HCT116 (cell line): ENCODE results near the gene TMEM121. TPM values are rescaled to one million over a fixed set of nuclear protein-coding genes. Genes with fewer than 3 reads are reported as not detected.
A peak's percentile ranks its signal among the peaks of the same experiment; 100 is the strongest.

ENCODE experiments used
- ATAC-seq: fragments of 200-7000 bp; cut with Tn5 transposase; 2 replicates; pipeline ENCODE4 v1.9.1; 2020; ENCODE audit warnings: mild to moderate bottlenecking, moderate library complexity
- BruUV-seq: library from RNA; stranded (reverse); fragments of 400-500 nt; replicated peaks from 2 replicates; lab custom pipeline; 2021; lab: Mats Ljungman, UMichigan
- CTCF ChIA-PET: fragments of 300-600 bp; sonication (Branson Sonifier 250); formaldehyde crosslinking; loops from one replicate; lab custom pipeline; 2021; ENCODE audit warnings: antibody characterized with exemption; lab: Charles Lee
- POLR2A ChIA-PET: fragments of 300-600, 350-600 bp; sonication (Branson Sonifier 250); formaldehyde crosslinking; loops from one replicate; lab custom pipeline; 2021; ENCODE audit warnings: antibody characterized with exemption; lab: Charles Lee
- RAD21 ChIA-PET, 2 experiments: fragments of 300-600 bp; sonication (Branson Sonifier 250); formaldehyde crosslinking; loops; one replicate each; lab custom pipeline; 2023; ENCODE audit warnings: low total read pairs in 2 of 2; ENCODE audit not compliant: uncharacterized antibody in 2 of 2, unreplicated experiment in 2 of 2, low non-redundant PET in 1 of 2; lab: Charles Lee
- DNase-seq: peaks from one replicate; pipeline ENCODE4 v3.0.0-alpha.2; 2010; ENCODE audit warnings: low read depth, low spot score
- H2AFZ ChIP-seq: fragments of 200-600 bp; shearing (Covaris generic), sonication (generic); 2 replicates; pipeline ENCODE4 v1.6.1; 2017; ENCODE audit warnings: low read depth, mixed run types, mixed read lengths, antibody characterized with exemption, low read length; ENCODE audit not compliant: poor library complexity, severe bottlenecking
- H3K27ac ChIP-seq: 2 replicates; pipeline ENCODE4 v1.5.1; 2012; ENCODE audit warnings: low read depth, low read length
- H3K27me3 ChIP-seq: fragments of 200-600 bp; sonication (generic); 2 replicates; pipeline ENCODE4 v1.6.1; 2016; ENCODE audit warnings: mixed run types, low read length, mixed read lengths; ENCODE audit not compliant: insufficient read depth
- H3K36me3 ChIP-seq, 2 experiments: fragments of 200-500 bp in 1 of 2; fragments of 200-600 bp in 1 of 2; sonication (Bioruptor generic) in 1 of 2; sonication (generic) in 1 of 2; 2 replicates each; pipeline versions ENCODE4 v1.5.1 to v1.6.1; 2014 to 2016; ENCODE audit warnings: low read length in 2 of 2, inconsistent platforms in 1 of 2, mixed read lengths in 1 of 2, mixed run types in 1 of 2; ENCODE audit not compliant: insufficient read depth in 2 of 2, control insufficient read depth in 1 of 2
- H3K4me1 ChIP-seq, 2 experiments: fragments of 200-600 bp in 1 of 2; sonication (generic) in 1 of 2; 2 replicates each; pipeline versions ENCODE4 v1.5.1 to v1.6.1; 2012 to 2017; ENCODE audit warnings: low read length in 2 of 2, inconsistent platforms in 1 of 2, mild to moderate bottlenecking in 1 of 2, mixed read lengths in 1 of 2, mixed run types in 1 of 2, moderate library complexity in 1 of 2; ENCODE audit not compliant: insufficient read depth in 2 of 2, control insufficient read depth in 1 of 2
- H3K4me2 ChIP-seq: fragments of 200-600 bp; sonication (generic); 2 replicates; pipeline ENCODE4 v1.6.1; 2017; ENCODE audit warnings: mixed run types, low read length, mixed read lengths
- H3K4me3 ChIP-seq, 2 experiments: fragments of 200-600 bp in 1 of 2; sonication (generic) in 1 of 2; replicated peaks in 1 of 2; 2 replicates each; pipeline ENCODE4 v1.5.1; 2011 to 2016; ENCODE audit warnings: low read length in 2 of 2, control low read depth in 1 of 2, low read depth in 1 of 2, mild to moderate bottlenecking in 1 of 2, mixed read lengths in 1 of 2, mixed run types in 1 of 2
- H3K79me2 ChIP-seq: fragments of 200-600 bp; sonication (generic); 2 replicates; pipeline ENCODE4 v1.6.1; 2017; ENCODE audit warnings: mild to moderate bottlenecking, mixed run types, low read length, moderate library complexity, mixed read lengths; ENCODE audit not compliant: insufficient read depth
- H3K9ac ChIP-seq: fragments of 200-600 bp; sonication (generic); 2 replicates; pipeline ENCODE4 v1.6.1; 2016; ENCODE audit warnings: low read length, mixed read lengths
- H3K9me2 ChIP-seq: fragments of 200-600 bp; sonication (generic), shearing (Covaris generic); 2 replicates; pipeline ENCODE4 v1.6.1; 2017; ENCODE audit warnings: mixed run types, mild to moderate bottlenecking, moderate library complexity; ENCODE audit not compliant: insufficient read depth
- H3K9me3 ChIP-seq, 2 experiments: fragments of 200-500 bp in 1 of 2; fragments of 200-600 bp in 1 of 2; sonication (Bioruptor generic) in 1 of 2; sonication (generic) in 1 of 2; 2 replicates each; pipeline ENCODE4 v1.6.1; 2014 to 2017; ENCODE audit warnings: low read length in 2 of 2, mixed read lengths in 2 of 2, inconsistent platforms in 1 of 2, low read depth in 1 of 2, mild to moderate bottlenecking in 1 of 2, mixed run types in 1 of 2, moderate library complexity in 1 of 2; ENCODE audit not compliant: control insufficient read depth in 1 of 2, insufficient read depth in 1 of 2
- H4K20me1 ChIP-seq: fragments of 200-600 bp; sonication (generic), shearing (Covaris generic); 2 replicates; pipeline ENCODE4 v1.6.1; 2017; ENCODE audit warnings: mixed run types, mild to moderate bottlenecking, moderate library complexity; ENCODE audit not compliant: insufficient read depth
- CTCF ChIP-seq, 3 experiments: fragments of 200-600 bp in 1 of 3; sonication (generic) in 1 of 3; IDR thresholded peaks in 2 of 3; conservative IDR thresholded peaks in 1 of 3; 2 replicates each; pipeline ENCODE4 v1.5.1; 2012 to 2017; ENCODE audit warnings: low read depth in 2 of 3, low read length in 2 of 3, antibody characterized with exemption in 1 of 3, borderline replicate concordance in 1 of 3, control low read depth in 1 of 3, mild to moderate bottlenecking in 1 of 3, mixed read lengths in 1 of 3, mixed run types in 1 of 3, moderate library complexity in 1 of 3; ENCODE audit not compliant: insufficient read depth in 1 of 3
- EGR1 ChIP-seq: IDR thresholded peaks from 2 replicates; pipeline ENCODE4 v1.6.1; 2012; ENCODE audit warnings: low read depth
- ELF1 ChIP-seq: IDR thresholded peaks from 2 replicates; pipeline ENCODE4 v1.6.1; 2012; ENCODE audit warnings: low read depth, borderline replicate concordance
- EZH2 ChIP-seq: fragments of 200-600 bp; sonication (generic); IDR thresholded peaks from 2 replicates; pipeline ENCODE4 v1.6.1; 2017; ENCODE audit warnings: antibody characterized with exemption, mixed run types
- EZH2phosphoT487 ChIP-seq: fragments of 200-600 bp; IDR thresholded peaks from 2 replicates; pipeline ENCODE4 v1.6.1; 2018; ENCODE audit warnings: antibody characterized with exemption, borderline replicate concordance
- POLR2A ChIP-seq: IDR thresholded peaks from 2 replicates; pipeline ENCODE4 v1.7.0; 2011; ENCODE audit warnings: borderline replicate concordance; ENCODE audit not compliant: insufficient read depth, insufficient read length; ENCODE audit errors: extremely low read depth
- POLR2AphosphoS5 ChIP-seq: IDR thresholded peaks from 2 replicates; pipeline ENCODE4 v1.6.1; 2011; ENCODE audit warnings: mild to moderate bottlenecking, low read depth, low read length, moderate library complexity
- SRF ChIP-seq: IDR thresholded peaks from 2 replicates; pipeline ENCODE4 v1.6.1; 2012; ENCODE audit warnings: low read depth
- TCF7L2 ChIP-seq: IDR thresholded peaks from 2 replicates; pipeline ENCODE4 v1.7.0; 2011; ENCODE audit warnings: borderline replicate concordance, inconsistent platforms; ENCODE audit not compliant: insufficient read depth, insufficient read length; ENCODE audit errors: extremely low read depth
- ZFX ChIP-seq: fragments of 450-650 bp; IDR thresholded peaks from 2 replicates; pipeline ENCODE4 v1.6.1; 2017
- intact Hi-C: fragments of 100-400 bp; cut with micrococcal nuclease; formaldehyde crosslinking; loops from 2 replicates; pipeline ENCODE4 v1.10.0; 2022
- total RNA-seq: library from RNA; stranded (reverse); gene quantifications from one replicate; pipeline ENCODE4 v1.2.1, GENCODE V29; 2021; ENCODE audit not compliant: unreplicated experiment

The TMEM121 gene
- total RNA-seq, 1 experiment from 2014 or later = 5.5 TPM

- H3K79me2 ChIP-seq = peaks cover 18% of the 10 kb centered on the region
- peak; percentile 81 for TF ChIP-seq TCF7L2
- no peak for TF ChIP-seq EZH2
- TF ChIP-seq EGR1 = no peak
- TF ChIP-seq POLR2A = peak; percentile 36
- peak in 2 of 3 experiments; percentile 60 to 69; a peak in 4 of 6 replicates for TF ChIP-seq CTCF (IDR thresholded peaks at IDR 0.05 in 2 of 3, conservative IDR thresholded peaks at IDR 0.05 in 1 of 3; ENCODE audit: borderline replicate concordance in 1 of 3, insufficient read depth in 1 of 3, low read depth in 2 of 3, low read length in 2 of 3)
- TF ChIP-seq EZH2phosphoT487 = no peak
- TF ChIP-seq POLR2AphosphoS5 = peak; percentile 60; the same call in 1 of the 2 replicates
- no peak for TF ChIP-seq SRF
- TF ChIP-seq ZFX = peak; percentile 19; the same call in 1 of the 2 replicates
- no peak for TF ChIP-seq ELF1
- peak overlapping the region; percentile 97 for H3K9ac ChIP-seq
- H3K9me2 ChIP-seq = no peaks in the 10 kb centered on the region
- peak overlapping the region; percentile 65 to 87 for H3K4me3 ChIP-seq
- H3K36me3 ChIP-seq = 0 out of 4 replicates have a peak, but pooled peaks cover 0 to 3% of the 10 kb centered on the region in 2 experiments
- ChIA-PET RAD21 (interaction anchor here (0.6 to 1.9 kb wide), 8 partner anchors 9 to 119 kb away, joined by 3 to 16 read pairs (median 4); no protein-coding TSS in a partner anchor), POLR2A (interaction anchor here (0.6 to 3.1 kb wide), 5 partner anchors 8 to 385 kb away, joined by 3 to 29 read pairs (median 3); no protein-coding TSS in a partner anchor), CTCF (interaction anchor here (0.7 to 2.5 kb wide), 12 partner anchors 8 to 121 kb away, joined by 3 to 77 read pairs (median 4); no protein-coding TSS in a partner anchor)
- peak overlapping the region; percentile 100 for H3K27ac ChIP-seq
- ATAC-seq = peak; percentile 16
- intact Hi-C loops = loop anchor here (1.0 to 5.0 kb wide), 3 partner anchors 8 to 119 kb away; partner anchors contain the start of gene TMEM121
- peak overlapping the region; percentile 99 for H3K4me2 ChIP-seq
- no peaks in the 10 kb centered on the region for H3K27me3 ChIP-seq
- no peaks in the 10 kb centered on the region; the same call in 1 of the 2 replicates for H4K20me1 ChIP-seq
- TSS peak; percentile 69 for BruUV-seq
- no peak overlapping the region for H2AFZ ChIP-seq
- peaks cover 20 to 55% of the 10 kb centered on the region in 2 experiments for H3K4me1 ChIP-seq
- peak; percentile 85 for DNase-seq
- no peaks in the 10 kb centered on the region for H3K9me3 ChIP-seq
Measured at GRCh38 chr14:105489542-105490266, 36.7 kb upstream of the TMEM121 start.
